Midbrain (tissue), 1 donor: ENCODE data around the gene DCD.

Experiments
- DNase-seq: peaks from one replicate; lab custom pipeline; 2025; lab: John Stamatoyannopoulos, UW

The DCD gene

DNA sequence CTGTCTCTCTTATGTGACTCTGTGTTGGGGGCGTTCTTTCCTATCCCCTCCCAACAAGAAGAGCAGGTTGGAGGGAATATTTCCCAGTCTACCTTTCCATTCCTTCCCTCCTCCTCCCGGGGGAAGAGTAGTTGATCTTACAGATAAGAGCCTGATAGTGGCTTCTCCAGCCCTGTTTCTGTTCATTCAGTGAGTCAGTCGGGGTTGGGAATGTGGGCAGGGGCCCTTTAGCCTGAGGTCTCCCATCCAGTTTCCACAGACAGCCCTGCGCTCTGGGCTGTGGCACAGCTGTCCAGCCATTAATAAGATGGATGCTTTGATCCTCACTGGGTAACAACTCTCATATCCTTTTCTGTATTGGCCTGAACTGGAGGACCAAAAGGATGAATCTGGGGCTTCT is 41.6 kb downstream of the DCD start:
- DNase-seq, result no peak

DNA sequence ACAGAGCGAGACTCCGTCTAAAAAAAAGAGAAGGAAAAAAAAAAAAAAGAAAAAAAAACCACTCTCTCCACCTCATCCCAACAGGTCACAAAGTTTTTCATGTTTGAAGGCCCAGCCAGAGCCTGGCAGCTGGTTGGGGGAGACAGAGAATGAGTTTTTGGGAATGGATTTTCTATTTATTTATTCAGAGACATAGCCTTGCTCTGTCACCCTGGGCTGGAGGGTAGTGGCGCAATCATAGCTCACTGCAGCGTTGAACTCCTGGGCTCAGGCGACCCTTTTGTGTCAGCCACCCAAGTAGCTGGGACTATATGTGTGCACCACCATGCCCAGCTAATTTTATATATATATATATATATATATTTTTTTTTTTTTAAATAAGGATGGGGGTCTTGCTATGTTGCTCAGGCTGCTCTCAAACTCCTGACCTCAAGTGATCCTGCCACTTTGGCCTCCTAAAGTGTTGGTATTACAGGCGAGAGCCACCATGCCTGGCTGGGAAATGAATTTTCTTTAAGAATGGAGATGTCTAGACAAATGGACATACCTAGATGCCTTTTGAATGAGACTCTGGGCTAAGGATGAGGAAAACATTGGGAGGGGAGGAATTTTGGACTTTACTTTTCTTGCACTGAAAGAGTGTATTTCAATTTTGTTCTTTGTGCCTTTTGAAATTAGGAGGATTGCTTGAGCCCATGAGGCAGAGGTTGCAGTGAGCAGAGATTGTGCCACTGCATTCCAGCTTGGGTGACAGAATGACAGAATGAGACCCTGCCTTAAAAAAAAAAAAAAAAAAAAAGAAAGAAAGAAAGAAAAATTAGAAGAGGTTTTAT is 42.8 kb downstream of the DCD start:
- no peak for DNase-seq

DNA sequence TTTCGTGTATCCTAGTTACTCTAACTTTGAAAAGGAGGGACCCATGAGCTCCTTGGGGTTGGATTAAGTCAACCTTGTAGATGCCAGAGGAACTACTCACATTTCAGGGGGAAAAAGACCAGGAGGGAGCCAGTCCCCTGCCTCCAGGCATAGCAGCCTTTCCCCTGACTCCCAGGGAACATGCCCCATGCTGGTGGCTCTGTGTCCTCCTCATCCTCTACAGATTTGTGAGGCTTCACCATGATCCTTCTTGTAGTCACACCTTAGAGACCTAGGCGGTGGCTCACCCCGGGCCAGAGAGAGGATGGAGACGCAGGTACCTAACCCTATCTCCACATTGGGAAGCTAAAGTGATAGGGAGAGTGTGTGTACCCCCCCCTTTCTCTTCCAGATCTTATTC is 43.7 kb downstream of the DCD start:
- DNase-seq, result no peak

DNA sequence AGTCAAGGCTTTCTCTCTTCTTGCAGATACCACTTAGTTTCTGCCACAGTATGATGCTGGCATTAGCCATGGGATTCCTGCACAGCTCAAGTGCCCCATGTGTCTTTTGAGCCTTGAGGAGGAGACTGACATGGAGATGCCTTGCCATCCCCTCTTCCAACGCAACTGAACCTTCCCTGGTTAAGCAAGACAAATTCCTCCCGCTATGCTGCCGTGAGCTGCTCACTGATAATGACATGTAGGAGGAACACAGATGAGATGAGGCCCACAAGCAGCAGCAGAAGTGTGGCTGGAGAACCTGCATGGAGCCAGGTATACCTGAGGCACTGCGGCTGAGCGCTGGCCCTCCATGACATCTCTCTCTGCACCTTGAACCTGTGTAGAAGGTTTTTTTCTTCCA is 44.3 kb downstream of the DCD start:
- no peak for DNase-seq

DNA sequence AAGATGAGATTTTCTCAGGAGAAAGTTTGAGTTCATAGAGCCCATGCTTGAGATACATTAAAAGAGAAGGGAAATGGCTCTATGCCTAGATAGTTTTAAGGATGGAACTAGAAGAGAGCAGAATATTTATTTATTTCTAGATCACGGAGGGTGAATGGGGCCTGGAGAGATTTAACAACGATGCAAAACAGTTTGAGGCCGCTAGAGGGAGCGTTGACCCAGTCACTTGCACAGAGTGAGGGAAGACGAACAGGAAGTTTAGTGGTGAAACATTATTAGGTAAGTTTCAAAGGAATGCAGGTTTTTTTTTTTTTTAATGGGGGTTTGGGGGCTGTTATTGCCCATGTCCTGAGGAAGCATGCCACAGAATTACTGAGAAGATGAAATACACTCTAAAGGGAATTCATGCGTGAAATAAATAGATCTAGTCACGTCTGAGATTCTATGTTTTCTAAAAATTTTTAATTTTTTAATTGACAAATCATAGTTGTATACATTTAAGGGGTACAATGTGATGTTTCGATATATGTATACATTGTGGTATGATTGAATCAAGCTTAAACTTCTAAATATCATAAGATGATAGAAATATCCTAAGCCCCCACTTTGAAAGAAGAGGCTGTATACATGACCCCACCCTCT is 44.9 kb downstream of the DCD start:
- DNase-seq, result peak; percentile 65

DNA sequence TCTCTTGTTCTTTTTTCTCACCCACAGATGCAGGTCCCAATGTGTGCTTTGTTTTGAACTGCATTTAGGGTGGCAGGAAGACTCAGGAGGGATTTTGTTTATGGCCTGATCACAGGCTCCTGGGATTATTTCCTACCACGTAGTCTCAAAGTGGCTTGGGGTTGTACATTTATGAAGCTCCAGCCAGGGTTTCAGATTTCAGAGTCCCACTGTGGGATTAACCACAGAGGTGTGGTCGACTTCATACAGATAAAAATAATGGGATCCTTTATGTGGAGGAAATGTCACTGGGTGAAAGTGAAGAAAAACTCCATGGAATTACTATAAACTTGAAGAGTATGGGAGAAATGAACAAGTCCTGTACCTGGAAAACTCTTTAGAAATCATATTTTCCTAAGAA is 45.5 kb downstream of the DCD start:
- no peak for DNase-seq

DNA sequence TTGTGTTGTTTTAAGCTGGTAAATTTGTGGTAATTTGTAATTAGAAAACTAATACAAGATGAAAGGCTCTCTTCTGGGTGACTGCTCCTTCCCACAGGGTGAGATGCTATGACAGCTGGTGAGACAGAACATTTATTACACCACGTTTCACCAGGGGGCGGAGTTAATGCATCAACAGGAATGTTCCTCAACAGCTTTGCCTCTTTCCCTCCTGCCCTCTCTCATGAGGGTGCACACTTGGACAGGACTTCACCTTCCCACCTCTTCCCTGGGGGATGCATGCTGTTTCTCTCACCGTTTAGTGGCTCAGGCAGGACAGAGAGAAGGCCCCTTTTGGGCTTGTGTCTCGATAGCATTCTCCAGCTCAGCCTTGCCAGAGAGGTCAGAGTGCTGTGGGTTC is 46.3 kb downstream of the DCD start:
- no peak for DNase-seq

DNA sequence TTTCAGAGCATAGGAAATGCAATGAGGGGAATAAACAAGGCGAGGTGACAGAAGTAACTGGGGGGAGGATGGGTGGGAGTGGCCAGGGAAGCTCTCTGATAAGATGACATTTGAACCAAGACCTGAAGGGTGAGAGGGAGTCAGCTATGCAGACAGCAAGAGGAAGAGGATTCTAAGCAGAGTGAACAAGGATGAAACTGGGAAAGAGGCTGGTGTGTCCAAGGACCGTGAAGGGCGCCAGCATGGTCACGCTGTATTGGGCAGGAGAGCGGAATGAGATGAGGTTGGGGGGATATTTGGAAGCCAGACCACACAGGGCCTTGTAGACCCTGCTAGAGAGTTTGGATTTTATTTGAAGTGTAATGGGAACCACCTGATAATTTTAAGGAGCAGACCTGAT is 49.2 kb downstream of the DCD start:
- DNase-seq, result no peak

DNA sequence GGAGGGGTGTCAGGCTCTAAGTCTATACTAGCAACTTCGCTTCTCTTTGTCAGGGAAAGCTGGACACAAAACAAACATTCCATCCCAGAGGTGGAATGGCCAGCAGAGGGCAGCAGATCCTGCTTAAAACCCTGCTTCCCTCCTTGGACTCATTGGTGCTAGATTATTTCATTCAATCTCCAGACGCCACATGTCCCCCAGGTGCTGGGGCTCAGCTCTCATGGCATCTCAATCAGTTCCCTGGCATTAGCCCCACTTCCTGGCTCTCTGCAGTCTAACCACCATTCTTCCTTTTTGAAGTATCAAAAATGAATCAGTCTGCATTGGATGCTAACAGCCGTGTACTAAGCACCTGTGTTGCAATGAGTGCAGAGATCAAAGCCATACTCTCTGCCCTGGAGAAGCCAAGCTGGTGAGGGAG is 51.6 kb downstream of the DCD start:
- DNase-seq, result peak; percentile 70

DNA sequence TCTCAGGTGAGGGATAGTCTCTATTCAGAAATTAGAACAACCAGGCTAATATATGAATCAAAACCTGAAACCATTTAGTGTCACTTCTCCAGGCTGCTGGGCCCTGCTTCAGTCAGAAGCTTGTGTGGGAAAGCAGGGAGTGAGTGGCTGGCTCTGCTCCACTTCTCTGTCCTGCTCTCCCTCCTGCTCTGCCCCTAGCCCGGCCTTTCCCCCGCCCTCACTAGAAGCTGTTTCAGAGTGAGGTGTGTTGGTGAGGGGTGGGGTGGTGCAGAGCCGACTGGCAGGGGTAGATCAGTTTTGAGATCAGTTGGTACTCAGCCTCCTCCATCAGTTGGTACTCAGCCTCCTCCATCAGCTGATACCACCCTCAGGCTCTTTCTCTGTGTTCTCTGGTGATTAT is 52.7 kb downstream of the DCD start:
- no peak for DNase-seq
